ENCODE measurements around the gene PDK2.

PDK2 gene

GRCh38 chr17:50090071-50090470, 5.1 kb upstream of the PDK2 start:
- TF ChIP-seq OSR1 (CRISPR knock-in tag; IDR thresholded peaks at IDR 0.05) (no peak), ZFP30 (CRISPR knock-in tag; IDR thresholded peaks at IDR 0.05) (no peak), ZNF8 (CRISPR knock-in tag; IDR thresholded peaks at IDR 0.05) (no peak), ZNF565 (CRISPR knock-in tag; conservative IDR thresholded peaks at IDR 0.05; ENCODE audit: low read depth) (no peak)
- no peak for ATAC-seq

- TF ChIP-seq PATZ1 (CRISPR knock-in tag; IDR thresholded peaks at IDR 0.05; ENCODE audit: borderline replicate concordance) = no peak
- no peak for TF ChIP-seq ARNTL (CRISPR knock-in tag; IDR thresholded peaks at IDR 0.05; ENCODE audit: borderline replicate concordance, low read depth)
- TF ChIP-seq CSDC2 (CRISPR knock-in tag; IDR thresholded peaks at IDR 0.05) = no peak
- TF ChIP-seq ZNF70 (CRISPR knock-in tag; IDR thresholded peaks at IDR 0.05) = no peak
- TF ChIP-seq PPARA (CRISPR knock-in tag; IDR thresholded peaks at IDR 0.05; ENCODE audit: borderline replicate concordance) = no peak
- no peak for TF ChIP-seq ZNF565 (CRISPR knock-in tag; conservative IDR thresholded peaks at IDR 0.05; ENCODE audit: low read depth)
- no peak for TF ChIP-seq ZC3H10 (CRISPR knock-in tag; IDR thresholded peaks at IDR 0.05)
- TF ChIP-seq CSRNP3 (CRISPR knock-in tag; IDR thresholded peaks at IDR 0.05) = no peak
- TF ChIP-seq ZFP30 (CRISPR knock-in tag; IDR thresholded peaks at IDR 0.05) = no peak
- no peak for TF ChIP-seq RARB (CRISPR knock-in tag; IDR thresholded peaks at IDR 0.05)
- TF ChIP-seq GLIS3 (CRISPR knock-in tag; IDR thresholded peaks at IDR 0.05) = no peak
- TF ChIP-seq TCF4 (CRISPR knock-in tag; IDR thresholded peaks at IDR 0.05; ENCODE audit: borderline replicate concordance) = no peak
- no peak for TF ChIP-seq ISL1 (CRISPR knock-in tag; IDR thresholded peaks at IDR 0.05)
- no peak for TF ChIP-seq ZFP3 (CRISPR knock-in tag; IDR thresholded peaks at IDR 0.05)
- no peak for TF ChIP-seq CREB5 (CRISPR knock-in tag; IDR thresholded peaks at IDR 0.05; ENCODE audit: low read depth)
- no peak for TF ChIP-seq POU6F1 (CRISPR knock-in tag; IDR thresholded peaks at IDR 0.05; ENCODE audit: borderline replicate concordance, low read depth)
- TF ChIP-seq TSHZ2 (CRISPR knock-in tag; IDR thresholded peaks at IDR 0.05) = no peak
- TF ChIP-seq OSR1 (CRISPR knock-in tag; IDR thresholded peaks at IDR 0.05) = no peak
- no peak for TF ChIP-seq BACH2 (CRISPR knock-in tag; IDR thresholded peaks at IDR 0.05; ENCODE audit: borderline replicate concordance)
Observed at GRCh38 chr17:50090971-50091917, 3.9 kb upstream of the PDK2 start.

GRCh38 chr17:50091918-50092285, 3.2 kb upstream of the PDK2 start:
- TF ChIP-seq PATZ1 (CRISPR knock-in tag; IDR thresholded peaks at IDR 0.05; ENCODE audit: borderline replicate concordance) (no peak), TCF4 (CRISPR knock-in tag; IDR thresholded peaks at IDR 0.05; ENCODE audit: borderline replicate concordance) (no peak), ARNTL (CRISPR knock-in tag; IDR thresholded peaks at IDR 0.05; ENCODE audit: borderline replicate concordance, low read depth) (no peak), ZFP30 (CRISPR knock-in tag; IDR thresholded peaks at IDR 0.05) (no peak), ISL1 (CRISPR knock-in tag; IDR thresholded peaks at IDR 0.05) (no peak), ZNF8 (CRISPR knock-in tag; IDR thresholded peaks at IDR 0.05) (no peak), TSHZ2 (CRISPR knock-in tag; IDR thresholded peaks at IDR 0.05) (no peak)
- ATAC-seq = no peak

More at GRCh38 chr17:50090971-50091917, 3.9 kb upstream of the PDK2 start:
- ATAC-seq = no peak

All from SK-N-SH treated with all-trans-retinoic acid at 6 μM for 48 hours (cell line).